ENCODE results near the gene MIEF2. TPM values are rescaled to one million over a fixed set of nuclear protein-coding genes. Genes with fewer than 3 reads are reported as not detected.

MIEF2 gene
- total RNA-seq, 4 donors from 2014 or later: 10.8 to 19.0 (median 12.5) TPM

DNA sequence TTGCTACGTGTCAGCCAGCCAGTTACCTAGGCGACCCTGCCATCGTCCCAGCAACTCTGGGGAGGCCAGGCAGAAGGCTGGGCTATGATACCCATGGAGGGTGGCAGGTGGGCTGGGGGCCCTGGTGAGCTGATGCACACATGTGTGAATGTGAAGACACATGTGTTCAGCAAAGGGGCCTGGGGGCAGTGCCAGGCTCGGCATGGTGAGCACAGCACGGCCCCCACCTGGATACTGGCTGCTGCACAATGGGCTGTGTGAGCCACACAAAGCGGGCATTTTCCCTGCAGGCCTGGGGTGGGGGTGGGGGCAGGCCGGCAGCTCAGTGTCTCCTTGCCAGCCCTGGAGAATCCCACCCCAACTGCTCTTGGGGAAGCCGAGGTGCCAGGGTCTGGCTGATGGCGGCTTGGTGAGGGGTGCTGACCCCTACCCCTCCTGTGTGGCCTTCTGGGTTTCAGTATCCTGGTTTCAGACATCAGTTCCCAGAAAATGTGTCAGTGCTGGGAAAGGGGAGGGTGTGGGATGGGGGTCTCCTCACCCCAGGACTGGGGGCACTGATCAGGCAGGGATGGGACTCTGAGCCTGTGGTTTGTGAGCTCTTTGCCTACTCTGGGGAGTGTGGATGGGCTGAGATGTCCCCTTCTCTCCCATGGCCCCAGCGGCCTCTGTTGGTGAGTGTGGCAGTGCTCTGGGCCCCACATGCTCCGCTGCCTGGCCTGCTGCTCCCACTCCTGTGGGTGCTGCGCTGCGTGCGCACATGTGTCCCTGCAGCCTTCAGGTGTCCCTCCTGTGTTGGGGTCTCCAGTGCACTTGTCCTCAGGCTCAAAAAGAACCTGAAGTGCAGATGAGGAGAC lies 29.9 kb upstream of the MIEF2 start:
- peaks cover 0 to 28% (median 9%) of the 10 kb centered on the region in 3 donors for H3K4me1 ChIP-seq
- no CpG with 5 or more reads among the region's 14 CpGs for WGBS, 2 donors (ENCODE audit: low coverage in 1 of 2)
- ATAC-seq: no peak
- peaks cover 0 to 36% of the 10 kb centered on the region in 2 donors for H3K36me3 ChIP-seq
- H3K27ac ChIP-seq: no peak overlapping the region
- H3K4me3 ChIP-seq: no peak overlapping the region
- TF ChIP-seq EP300 (IDR thresholded peaks at IDR 0.05): no peak
- TF ChIP-seq, protein P1, sequence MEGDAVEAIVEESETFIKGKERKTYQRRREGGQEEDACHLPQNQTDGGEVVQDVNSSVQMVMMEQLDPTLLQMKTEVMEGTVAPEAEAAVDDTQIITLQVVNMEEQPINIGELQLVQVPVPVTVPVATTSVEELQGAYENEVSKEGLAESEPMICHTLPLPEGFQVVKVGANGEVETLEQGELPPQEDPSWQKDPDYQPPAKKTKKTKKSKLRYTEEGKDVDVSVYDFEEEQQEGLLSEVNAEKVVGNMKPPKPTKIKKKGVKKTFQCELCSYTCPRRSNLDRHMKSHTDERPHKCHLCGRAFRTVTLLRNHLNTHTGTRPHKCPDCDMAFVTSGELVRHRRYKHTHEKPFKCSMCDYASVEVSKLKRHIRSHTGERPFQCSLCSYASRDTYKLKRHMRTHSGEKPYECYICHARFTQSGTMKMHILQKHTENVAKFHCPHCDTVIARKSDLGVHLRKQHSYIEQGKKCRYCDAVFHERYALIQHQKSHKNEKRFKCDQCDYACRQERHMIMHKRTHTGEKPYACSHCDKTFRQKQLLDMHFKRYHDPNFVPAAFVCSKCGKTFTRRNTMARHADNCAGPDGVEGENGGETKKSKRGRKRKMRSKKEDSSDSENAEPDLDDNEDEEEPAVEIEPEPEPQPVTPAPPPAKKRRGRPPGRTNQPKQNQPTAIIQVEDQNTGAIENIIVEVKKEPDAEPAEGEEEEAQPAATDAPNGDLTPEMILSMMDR (IDR thresholded peaks at IDR 0.05): no peak
- TF ChIP-seq POLR2A (IDR thresholded peaks at IDR 0.05): no peak
- no peaks in the 10 kb centered on the region for H3K9me3 ChIP-seq
- H3K27me3 ChIP-seq: no peaks in the 10 kb centered on the region

DNA sequence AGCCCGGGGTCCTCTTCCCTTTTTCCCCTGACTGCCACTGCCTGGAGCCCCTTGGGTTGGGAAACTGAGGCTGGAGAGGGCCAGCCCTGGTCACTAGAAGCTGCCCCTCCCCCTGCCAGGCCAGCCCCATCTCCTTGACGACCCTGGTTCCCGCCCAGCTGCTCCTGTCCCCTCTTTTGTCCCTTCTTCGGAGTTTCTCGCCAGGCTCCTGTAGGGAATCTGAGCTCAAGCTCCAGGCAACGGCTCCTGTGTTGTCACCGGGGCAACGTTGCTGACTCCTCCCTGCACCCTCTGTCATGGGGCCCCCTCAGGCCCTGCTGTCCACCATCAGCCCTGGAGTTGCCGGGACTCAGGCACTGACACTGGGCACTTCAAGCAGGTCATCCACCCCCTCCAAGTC lies 29.3 kb upstream of the MIEF2 start:
- Histone ChIP-seq H3K4me1 (peaks cover 0 to 24% (median 7%) of the 10 kb centered on the region in 3 donors), H3K36me3 (peaks cover 0 to 42% of the 10 kb centered on the region in 2 donors), H3K4me3 (no peak overlapping the region), H3K27me3 (no peaks in the 10 kb centered on the region), H3K9me3 (no peaks in the 10 kb centered on the region), H3K27ac (no peak overlapping the region)
- 47% methylated on average over 3 of the region's 9 CpGs; no CpG with 5 or more reads in 1 of the 2 donors for WGBS, 2 donors (ENCODE audit: low coverage in 1 of 2)
- TF ChIP-seq EP300 (IDR thresholded peaks at IDR 0.05) (no peak), POLR2AphosphoS5 (IDR thresholded peaks at IDR 0.05) (no peak), POLR2A (IDR thresholded peaks at IDR 0.05) (no peak)
- TF ChIP-seq, protein P1 (IDR thresholded peaks at IDR 0.05): no peak
- no peak for ATAC-seq

- H3K27me3 ChIP-seq: no peaks in the 10 kb centered on the region
- peaks cover 0 to 70% of the 10 kb centered on the region in 2 donors for H3K36me3 ChIP-seq
- TF ChIP-seq POLR2A (IDR thresholded peaks at IDR 0.05) (no peak), POLR2AphosphoS5 (IDR thresholded peaks at IDR 0.05) (no peak), EP300 (IDR thresholded peaks at IDR 0.05) (no peak)
- TF ChIP-seq, protein P1 (IDR thresholded peaks at IDR 0.05): no peak
- no peak overlapping the region for H3K27ac ChIP-seq
- H3K9me3 ChIP-seq: no peaks in the 10 kb centered on the region
- ATAC-seq: no peak
- no peaks in the 10 kb centered on the region for H3K4me1 ChIP-seq
- WGBS, 2 donors (ENCODE audit: low coverage in 1 of 2): 85% methylated on average over 5 of the region's 22 CpGs; no CpG with 5 or more reads in 1 of the 2 donors
- no peak overlapping the region for H3K4me3 ChIP-seq
Measured at GRCh38 chr17:18233803-18234518, 26.5 kb upstream of the MIEF2 start.

DNA sequence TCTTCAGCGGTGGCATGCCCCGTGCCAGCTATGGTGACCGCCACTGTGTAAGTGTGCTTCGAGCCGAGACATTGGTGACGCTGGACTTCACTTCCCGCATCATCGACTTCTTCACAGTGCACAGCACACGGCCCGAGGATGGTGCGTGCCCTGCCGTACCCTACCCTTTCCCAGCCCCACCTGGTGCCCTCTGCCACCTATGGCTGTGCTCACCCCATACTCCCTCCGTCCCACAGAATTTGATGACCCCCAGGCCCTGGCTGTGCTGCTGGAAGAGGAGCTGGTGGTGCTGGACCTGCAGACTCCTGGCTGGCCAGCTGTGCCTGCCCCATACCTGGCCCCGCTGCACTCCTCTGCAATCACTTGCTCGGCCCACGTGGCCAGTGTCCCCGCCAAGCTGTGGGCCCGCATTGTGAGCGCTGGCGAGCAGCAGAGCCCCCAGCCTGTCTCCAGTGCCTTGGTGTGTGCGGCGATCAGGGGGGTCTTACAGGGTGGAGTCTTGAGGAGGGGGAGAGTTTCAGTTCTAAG lies 25.5 kb upstream of the MIEF2 start:
- ATAC-seq: no peak
- 97 to 100% methylated on average over 3 to 6 of the region's 22 CpGs for WGBS, 2 donors (ENCODE audit: low coverage in 1 of 2)
- Histone ChIP-seq H3K9me3 (no peaks in the 10 kb centered on the region), H3K36me3 (peaks cover 0 to 79% of the 10 kb centered on the region in 2 donors), H3K4me3 (no peak overlapping the region), H3K4me1 (no peaks in the 10 kb centered on the region), H3K27ac (no peak overlapping the region), H3K27me3 (no peaks in the 10 kb centered on the region)
- TF ChIP-seq POLR2A (IDR thresholded peaks at IDR 0.05) (no peak), EP300 (IDR thresholded peaks at IDR 0.05) (no peak), POLR2AphosphoS5 (IDR thresholded peaks at IDR 0.05) (no peak)
- TF ChIP-seq, protein P1 (IDR thresholded peaks at IDR 0.05): no peak
